Measurements from ENCODE around the gene GJB3.

GRCh38 chr1:34761176-34761761 is 19.7 kb upstream of the GJB3 start:
- TF ChIP-seq, protein P1, sequence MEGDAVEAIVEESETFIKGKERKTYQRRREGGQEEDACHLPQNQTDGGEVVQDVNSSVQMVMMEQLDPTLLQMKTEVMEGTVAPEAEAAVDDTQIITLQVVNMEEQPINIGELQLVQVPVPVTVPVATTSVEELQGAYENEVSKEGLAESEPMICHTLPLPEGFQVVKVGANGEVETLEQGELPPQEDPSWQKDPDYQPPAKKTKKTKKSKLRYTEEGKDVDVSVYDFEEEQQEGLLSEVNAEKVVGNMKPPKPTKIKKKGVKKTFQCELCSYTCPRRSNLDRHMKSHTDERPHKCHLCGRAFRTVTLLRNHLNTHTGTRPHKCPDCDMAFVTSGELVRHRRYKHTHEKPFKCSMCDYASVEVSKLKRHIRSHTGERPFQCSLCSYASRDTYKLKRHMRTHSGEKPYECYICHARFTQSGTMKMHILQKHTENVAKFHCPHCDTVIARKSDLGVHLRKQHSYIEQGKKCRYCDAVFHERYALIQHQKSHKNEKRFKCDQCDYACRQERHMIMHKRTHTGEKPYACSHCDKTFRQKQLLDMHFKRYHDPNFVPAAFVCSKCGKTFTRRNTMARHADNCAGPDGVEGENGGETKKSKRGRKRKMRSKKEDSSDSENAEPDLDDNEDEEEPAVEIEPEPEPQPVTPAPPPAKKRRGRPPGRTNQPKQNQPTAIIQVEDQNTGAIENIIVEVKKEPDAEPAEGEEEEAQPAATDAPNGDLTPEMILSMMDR (IDR thresholded peaks at IDR 0.05) = no peak
- TF ChIP-seq EZH2 (IDR thresholded peaks at IDR 0.05; ENCODE audit: borderline replicate concordance, insufficient read depth, low read depth, low read length, poor library complexity, severe bottlenecking) = no peak
